COLO668 (cell line): ENCODE measurements around the gene KCNK15.
"Not testable (repeated sequence)": the region's sequence is repeated elsewhere in the genome, so short reads cannot be mapped to it uniquely, and the experiment has no call there.

ENCODE experiments used
- DNase-seq: peaks from one replicate; lab custom pipeline; 2025; ENCODE audit not compliant: unreplicated experiment; lab: John Stamatoyannopoulos, UW

KCNK15 gene

DNA sequence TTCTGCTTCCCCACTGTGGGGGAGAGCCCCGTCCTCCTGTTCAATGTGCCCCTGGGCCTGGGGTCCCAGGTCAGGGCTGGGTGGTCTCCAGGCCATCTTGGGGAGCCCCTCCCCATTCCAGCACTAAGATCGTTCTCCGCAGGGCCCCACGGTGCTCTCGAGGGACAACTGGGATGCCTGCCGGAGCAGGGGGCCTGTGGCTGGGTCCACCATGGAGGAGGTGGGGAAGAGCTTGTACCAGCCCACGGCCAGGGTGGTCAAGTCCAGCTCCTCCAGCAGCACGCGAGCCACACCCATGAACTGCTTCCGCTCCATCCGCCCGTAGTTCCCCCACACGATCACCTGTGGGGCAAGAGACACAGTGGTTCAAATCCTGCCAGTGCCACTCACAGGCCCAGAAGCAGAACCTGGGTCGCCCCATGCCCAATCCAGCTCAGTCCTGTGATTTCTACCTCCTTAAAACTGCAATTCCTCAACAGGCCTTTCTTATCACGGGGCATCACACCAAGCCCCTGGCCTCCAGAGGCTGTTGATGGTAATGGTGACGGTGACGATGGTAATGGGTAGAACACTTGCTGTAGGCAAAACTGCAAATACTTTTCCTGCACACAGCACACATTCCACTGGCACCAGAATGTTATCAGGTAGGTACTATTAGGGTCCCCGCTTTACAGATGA lies 10.5 kb downstream of the KCNK15 start:
- DNase-seq = no peak

DNA sequence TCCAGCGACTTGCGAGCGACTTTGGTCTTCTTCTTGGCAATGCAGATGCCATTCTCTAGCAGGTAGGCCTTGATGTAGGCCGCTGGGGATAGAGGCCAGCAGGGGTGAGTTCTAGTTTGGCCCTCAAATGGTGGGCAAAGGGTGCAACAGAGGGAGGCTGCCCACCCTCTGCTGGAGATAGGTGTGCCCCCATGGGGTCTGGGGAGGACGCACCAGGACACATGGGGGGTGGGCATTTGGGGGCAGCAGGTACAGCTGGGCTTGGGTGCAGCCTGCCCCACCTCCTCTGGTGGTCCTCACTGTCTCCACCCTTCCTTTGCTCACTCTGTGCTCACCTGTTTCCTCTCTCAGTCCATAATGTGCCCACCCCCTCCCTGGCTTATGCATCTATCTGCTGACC lies 11.3 kb downstream of the KCNK15 start:
- no peak for DNase-seq

DNA sequence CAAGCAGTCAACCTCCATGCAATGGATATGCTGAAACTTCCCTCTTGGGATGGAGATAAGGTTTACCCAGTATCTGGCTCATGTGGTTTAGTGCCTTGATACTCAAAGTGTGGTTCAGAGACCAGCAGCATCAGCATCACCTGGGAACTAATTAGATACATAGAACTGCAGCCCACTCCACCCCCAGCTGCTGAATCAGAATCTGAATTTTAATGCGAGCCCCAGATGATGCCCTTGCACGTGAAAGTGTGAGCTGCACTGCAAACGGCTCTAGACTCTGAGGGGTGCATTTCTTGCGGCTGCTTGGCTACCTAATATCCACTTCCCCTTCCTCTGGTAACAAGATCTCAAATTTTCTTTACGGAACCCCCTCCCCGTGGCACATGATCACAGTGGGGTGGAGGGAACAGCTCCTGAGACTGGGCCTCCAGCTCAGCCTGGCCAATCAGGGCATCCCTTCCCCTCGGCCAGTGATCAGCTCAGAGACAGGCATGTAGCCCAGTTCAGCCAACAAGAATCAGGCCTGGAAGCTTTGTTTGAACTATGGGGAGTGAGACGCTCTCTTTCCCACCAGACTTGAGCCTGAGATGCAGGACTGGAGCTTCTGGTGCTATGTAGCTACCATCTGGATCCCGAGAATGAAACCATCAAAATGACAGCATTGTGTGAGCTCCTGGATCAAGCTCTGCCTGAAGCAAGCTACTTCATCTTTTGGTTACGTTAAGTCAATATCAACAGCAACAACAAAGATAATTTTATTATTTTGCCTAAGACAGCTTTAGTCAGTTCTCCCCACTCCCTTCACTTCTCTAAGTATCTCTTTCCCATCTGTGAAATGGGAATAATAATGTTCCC lies 12.8 kb downstream of the KCNK15 start:
- no peak for DNase-seq

DNA sequence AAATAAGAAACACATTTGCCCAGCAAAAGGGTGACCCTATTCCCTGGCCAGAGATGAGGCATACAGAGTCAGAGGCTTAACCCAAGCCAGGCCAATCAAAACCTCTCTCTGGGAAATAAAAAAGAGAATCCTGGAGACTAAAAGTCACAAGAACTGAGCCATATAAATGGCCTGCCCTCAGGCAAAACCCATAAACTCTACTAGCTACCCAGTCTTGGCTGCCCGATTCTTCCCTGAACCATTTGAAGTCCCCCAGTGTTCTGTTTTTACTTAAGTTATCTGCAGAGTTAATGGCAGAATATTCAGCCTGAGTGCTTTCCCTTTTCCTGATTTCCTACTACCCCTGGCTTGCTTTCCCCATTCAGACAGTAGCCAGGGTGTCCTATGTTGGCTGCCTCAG lies 13.9 kb downstream of the KCNK15 start:
- no peak for DNase-seq

DNA sequence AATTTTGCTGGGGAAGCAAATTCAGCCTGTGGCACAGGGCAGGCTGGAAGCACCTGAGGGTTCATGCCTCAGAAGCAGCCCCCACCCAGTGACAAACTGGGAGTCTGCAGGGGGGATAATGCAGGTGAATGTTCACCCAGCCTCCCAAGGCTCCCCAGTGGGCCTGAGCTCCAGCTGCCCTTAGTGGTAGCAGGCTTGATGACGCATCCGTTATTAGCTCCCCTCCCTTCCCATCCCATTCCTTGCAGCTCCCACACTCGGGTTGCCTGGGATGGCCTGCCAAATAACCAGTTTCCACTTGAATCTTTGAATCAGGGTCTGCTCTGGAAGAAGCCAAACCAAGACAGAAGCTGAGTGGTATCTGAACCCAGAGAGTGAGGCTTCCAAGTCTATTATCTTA lies 15.8 kb downstream of the KCNK15 start:
- no peak for DNase-seq

DNA sequence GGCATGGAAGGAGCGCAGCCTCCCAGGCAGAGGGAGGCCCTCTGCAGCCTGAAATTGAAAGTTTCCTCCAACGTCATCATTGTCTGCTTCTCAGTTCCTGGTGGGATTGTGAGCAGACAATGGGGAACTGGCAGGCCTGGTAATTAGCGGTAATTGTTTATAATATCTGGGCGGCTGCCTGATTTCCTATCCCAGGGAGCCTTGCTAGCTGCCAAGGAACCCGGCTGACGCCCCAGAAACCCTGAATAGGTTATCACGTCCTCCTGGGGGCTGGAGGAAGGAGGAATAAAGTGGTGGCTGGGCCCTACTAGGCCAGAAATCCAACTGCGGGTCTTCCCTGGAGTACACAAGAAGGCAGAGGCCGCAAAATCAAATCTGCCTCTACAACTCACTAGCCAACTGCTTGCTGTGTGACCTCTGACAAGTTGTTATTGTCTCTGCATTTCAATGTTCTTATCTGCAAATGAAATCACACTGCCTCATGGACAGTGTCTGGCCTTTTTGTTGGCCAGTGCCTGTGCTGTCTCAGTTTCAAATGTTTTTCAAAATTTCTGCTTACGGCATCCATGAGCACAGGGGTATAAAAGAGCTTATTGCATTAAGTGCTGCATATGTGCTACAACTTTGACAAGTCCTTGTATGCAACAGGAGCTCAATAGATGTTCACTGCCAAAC lies 16.9 kb downstream of the KCNK15 start:
- no peak for DNase-seq

DNA sequence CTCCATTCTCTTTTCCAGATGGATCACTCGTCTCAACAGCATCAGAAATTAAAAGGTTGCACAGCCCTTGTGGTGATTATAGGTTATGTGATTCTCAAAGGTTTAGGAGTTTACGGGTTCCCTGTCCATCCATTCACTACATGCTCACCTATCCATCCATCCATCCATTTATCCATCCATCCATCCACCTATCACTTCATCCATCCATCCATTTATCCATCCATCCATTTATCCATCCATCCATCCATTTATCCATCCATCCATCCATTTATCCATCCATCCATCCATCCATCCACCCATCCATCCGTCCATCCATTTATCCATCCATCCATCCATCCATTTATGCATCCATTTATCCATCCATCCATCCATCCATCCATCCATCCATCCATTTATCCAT lies 18.1 kb downstream of the KCNK15 start:
- not testable (repeated sequence) for DNase-seq

DNA sequence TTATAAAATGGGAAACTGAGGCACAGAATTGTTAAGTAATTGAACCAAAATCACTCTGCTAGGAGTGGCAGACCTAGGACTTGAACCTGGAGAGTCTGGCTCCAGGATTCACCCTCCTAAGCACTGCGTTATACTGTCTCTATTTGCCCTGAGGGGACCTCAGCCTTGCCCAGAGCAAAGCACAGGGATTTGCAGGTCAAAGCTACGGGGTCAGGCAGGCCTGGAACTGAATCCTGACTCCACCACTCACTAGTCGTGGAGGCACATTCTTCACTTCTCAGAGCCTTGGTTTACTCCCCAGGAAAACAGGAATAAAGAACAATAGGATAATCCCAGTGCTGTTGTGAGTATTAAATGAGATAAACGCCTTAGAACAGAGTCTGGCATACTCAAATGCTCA lies 19.4 kb downstream of the KCNK15 start:
- no peak for DNase-seq

DNA sequence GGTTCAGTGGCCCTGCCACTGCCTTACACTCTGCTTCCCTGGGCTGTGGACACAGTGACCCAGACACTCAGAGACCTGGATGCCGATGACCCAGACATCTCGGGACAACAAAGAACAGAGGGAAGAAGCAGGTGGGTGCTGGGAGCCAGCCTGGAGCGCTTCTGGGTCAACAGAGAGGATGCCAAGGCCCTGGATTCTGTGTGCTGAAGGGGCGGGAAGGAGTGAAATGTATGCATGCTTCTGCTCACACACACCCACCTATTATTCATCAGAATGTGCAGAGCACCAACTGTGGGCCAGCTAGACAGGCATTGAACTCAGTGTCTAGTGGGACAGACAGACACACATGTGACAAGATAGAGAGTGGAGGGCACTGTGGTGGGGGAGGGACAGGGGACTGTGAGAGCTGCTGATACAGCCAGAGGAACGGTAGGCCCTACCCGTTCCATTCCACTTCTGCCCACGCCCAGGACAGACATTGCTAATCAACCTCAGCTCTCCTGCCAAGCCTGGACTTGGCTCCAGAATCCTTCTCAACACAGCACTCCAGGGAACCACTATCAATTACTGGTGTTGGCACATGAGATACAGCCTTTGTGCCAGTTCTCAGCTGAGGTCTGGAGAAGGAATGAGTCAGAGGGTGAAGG lies 20.2 kb downstream of the KCNK15 start:
- DNase-seq = no peak

DNA sequence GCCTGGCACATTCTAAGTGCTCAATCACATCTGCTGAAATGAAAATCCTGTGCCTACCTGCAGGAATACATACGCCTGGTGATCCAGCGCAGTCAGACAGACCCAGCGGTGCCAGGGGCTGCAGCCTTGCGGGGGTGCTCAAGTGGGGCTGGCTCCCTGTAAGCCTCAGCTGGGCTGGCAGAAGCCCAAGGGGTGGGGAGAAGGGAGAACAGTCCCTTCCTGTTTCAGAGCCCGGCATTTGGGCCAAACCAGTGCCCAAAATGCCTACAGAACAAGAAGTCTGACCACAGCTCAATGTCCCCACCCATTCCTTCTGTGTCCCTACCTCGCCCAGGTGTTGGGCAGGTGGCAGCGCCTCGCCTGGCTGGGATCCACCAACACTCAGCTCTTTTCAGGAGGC lies 22.6 kb downstream of the KCNK15 start:
- no peak for DNase-seq

DNA sequence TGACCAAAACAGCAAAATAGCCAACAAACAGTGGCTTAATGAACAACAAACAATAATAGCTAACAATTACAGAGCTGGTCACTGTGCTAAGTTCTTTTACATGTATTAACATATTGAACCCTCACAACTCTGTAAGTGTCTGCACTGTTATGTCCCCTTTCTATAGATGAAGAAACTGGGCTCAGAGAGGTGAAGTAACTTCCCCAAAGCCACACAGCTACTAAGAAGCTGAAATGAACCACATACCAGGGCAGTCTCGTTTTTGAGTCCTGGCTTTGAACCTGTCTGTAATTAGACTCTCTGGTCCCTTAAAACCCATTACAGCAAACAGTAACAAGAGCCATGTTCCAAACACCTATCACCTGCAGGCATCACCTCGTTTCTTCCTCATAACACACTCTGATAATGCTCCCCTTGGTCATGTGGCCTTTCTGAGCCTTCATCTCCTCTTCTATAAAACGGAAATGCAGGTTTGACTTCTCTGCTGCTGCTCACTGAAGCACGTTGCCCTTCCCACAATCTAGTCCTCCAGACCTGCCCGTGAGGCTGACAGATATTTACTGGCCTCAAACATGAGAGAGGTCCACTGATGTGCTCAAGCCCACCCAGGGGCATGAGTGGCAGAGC lies 23.3 kb downstream of the KCNK15 start:
- DNase-seq = no peak

DNA sequence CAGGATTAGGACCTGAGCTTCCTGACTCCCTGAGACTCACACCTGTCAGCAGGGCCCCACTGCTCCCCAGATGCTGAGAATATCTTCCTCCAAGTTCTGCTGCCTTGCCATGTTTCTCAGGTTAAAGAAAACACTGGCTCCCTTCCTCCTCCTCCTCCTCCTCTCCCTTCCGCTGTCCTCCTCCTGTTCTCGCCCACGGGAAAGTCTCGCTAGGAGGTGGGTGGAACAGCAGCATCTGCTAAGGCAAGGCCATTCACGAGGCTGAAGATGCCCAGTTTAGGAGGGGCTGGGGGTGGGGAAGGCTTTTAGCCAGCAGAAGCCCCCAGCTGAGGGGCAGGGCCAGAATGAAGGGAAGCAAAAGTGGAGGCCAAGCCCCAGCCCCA lies 23.8 kb downstream of the KCNK15 start:
- no peak for DNase-seq

DNA sequence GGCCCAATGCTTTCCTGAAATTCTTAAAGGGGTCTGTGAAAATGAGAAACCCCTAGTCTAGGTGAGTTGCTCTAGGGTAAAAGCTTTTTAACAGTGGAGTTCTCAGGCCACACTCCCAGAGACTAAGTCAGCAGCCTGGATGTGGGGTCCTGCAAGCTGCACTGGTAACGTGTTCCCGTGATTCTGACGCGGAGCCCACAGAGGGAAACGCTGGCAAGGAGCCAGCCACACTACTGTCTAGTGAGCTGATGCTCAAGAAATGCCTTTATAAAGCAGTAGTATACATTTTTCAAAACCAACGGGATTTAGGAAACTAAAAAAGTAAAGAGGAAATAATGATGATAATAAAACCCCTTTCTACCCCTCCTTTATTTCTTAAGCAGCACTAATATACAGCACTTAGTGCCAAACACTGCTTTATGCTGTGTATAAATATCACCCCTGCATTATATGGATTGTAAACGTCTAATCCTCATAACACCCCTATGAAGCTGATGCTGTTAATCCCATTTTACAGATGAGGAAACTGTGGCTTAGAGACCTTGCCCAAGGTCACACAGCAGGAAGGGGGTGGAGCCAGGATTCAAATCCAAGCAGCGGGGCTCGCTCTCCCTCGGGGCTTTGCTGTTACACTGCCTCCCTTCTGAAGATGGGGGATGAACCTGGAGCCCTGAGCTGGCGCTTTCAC lies 25.0 kb downstream of the KCNK15 start:
- no peak for DNase-seq

DNA sequence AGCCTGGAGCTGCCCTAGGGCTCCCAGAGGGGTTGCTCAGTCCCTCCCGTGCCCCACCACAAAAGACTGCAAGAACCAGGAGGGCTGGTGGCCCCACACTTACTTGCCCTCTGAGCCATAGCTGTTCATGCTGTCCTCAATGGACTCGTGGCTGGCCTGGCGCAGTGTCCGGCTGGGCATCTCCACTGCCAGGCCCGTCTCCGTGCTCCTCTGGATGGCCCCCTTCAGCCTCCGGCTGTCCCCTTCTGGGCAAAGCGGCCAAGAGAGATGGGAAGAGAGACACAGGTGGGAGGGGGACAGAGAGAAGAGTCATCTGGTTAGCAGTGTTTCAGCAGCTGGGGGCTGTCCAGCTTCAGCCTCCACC lies 25.5 kb downstream of the KCNK15 start:
- DNase-seq = no peak

DNA sequence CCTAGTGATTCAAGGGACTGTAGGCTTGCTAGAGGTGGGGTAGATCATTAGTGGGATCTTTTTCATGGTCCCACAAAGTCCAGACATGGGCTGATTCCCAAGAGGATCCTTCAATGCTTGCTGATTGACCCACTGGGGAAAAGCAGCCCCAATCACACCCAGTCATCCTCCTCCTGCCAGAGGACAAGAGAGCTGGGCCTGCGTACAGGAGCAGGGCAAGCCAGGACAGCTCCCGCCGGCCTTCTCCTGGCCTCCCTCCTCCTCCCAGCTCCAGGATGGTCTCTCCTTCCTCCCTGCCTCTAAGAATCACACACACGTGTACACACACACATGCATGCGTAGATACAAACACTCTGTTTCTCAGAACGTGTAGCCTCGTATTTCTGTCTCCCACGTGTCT lies 27.0 kb downstream of the KCNK15 start:
- no peak for DNase-seq

DNA sequence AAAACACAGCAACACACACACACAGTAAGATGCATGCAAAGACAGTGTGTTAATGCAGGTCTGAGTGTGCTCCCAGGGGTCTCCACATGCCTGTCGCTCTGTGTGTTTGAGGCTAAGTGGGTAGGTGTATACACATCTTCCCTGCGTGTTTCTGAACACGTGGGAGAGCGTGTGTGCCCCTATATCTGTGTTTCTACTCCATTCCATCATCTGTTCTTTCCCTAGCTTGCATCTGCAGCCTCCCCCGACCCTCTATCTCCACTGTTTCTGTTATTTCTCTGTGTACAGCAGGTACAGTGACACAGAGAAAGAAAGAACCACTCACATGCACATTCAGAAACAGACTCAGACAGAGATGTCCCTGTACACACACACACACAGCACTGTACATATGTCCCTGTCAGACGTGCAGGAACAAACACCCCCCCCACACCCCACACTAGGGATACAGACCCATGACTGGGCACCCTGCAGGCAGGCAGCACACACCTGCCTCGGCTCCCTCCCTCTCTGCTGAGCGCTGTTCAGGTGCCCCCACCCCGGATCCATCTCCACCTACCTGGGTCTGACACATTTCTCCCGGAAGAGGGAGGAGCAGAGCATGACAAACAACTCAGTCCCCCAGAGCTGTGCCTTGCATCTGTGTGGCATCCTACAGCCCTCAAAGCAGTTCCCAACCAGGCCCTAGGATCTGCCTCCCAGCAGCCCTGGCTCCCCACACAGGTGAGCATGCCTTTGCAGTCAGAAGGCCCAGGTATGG lies 27.6 kb downstream of the KCNK15 start:
- DNase-seq = no peak

DNA sequence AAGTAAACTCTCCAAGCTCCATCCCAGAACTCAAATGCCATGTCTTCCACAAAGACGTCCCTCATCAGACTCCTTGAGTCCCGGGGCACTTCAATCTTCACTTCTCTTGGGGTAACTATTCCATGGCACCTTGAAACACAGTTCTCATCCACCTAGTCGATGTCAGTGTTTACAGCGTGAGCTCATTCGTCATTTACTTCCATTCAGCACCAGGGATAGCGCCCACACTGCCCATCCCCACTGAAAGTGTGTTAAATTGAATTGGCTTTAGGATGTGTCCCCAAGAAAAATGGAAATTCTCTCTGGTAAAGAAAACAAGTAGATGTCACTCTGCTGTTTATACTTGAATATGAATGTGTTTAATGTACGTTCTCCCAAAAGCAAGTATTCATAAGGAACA lies 31.3 kb downstream of the KCNK15 start:
- DNase-seq = no peak

DNA sequence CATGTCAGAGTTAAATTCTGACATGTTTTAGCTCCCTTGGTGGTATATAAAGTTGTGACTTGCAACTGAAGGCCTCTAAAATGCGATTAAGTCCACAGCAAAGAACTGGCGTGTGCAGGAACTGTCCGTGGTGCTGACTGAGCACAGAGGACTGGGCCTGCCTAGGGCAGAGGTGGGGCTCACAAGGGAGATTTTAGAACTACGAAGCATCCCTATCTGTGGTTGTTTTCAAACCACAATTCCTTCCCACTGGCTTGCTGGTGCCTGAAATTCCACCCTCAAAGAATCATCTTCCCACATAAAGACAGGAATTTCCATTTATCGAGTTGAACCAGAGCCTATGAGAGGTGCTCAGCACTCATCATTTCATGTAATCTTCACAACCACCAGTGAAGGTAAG lies 34.6 kb downstream of the KCNK15 start:
- no peak for DNase-seq

DNA sequence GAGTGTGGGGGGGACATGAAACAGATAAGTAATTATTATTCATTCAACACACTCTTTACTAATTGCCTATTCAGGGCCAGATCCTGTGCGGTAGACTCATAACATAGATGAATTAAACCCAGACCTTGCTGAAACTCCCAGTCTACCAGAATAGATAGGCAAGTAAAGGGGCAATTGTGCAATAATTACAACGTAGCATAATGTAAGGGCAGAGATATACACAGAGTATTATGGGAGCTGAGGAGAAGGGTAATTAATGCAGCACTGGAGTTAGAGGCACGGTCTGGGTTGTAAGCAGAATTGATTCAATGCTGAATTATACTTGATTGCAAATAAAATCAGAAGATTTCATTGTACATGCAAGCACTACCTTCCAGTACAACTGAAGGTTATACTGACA lies 35.5 kb downstream of the KCNK15 start:
- DNase-seq = no peak

DNA sequence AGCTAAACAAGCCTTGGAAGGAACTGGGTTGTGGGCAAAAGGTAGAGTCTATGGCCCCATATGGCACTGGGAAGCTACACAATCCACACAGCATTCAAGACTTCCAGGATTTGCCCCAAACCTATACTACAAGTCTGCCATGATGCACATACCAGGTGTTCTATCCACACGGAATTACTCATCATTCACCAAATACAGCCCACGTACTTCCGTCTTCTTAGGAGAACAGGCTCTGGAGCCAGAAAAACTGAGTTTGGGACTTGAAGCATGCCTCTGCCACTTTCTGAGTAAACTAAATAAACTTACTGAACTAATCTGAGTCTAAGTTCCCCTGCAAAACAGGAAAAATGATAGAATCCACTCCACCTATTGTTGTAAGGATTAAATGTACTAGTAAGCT lies 36.1 kb downstream of the KCNK15 start:
- no peak for DNase-seq
